ENCODE measurements around the gene POLQ.

- TF ChIP-seq EP300 (IDR thresholded peaks at IDR 0.05) = no peak
- no peak for TF ChIP-seq POLR2AphosphoS5 (IDR thresholded peaks at IDR 0.05)
- TF ChIP-seq, protein P1, sequence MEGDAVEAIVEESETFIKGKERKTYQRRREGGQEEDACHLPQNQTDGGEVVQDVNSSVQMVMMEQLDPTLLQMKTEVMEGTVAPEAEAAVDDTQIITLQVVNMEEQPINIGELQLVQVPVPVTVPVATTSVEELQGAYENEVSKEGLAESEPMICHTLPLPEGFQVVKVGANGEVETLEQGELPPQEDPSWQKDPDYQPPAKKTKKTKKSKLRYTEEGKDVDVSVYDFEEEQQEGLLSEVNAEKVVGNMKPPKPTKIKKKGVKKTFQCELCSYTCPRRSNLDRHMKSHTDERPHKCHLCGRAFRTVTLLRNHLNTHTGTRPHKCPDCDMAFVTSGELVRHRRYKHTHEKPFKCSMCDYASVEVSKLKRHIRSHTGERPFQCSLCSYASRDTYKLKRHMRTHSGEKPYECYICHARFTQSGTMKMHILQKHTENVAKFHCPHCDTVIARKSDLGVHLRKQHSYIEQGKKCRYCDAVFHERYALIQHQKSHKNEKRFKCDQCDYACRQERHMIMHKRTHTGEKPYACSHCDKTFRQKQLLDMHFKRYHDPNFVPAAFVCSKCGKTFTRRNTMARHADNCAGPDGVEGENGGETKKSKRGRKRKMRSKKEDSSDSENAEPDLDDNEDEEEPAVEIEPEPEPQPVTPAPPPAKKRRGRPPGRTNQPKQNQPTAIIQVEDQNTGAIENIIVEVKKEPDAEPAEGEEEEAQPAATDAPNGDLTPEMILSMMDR (IDR thresholded peaks at IDR 0.05) = no peak
- no peak for TF ChIP-seq POLR2A (IDR thresholded peaks at IDR 0.05)
These were observed 27.7 kb downstream of the POLQ start for GRCh38 chr3:121517953-121518655.
